IPS DF 4.7 (cell line): Measurements from ENCODE around the gene MRS2.

ENCODE experiments used
- DNase-seq: peaks from one replicate; pipeline ENCODE4 v3.0.0-alpha.2; 2013; ENCODE audit warnings: low spot score; ENCODE audit errors: extremely low read depth

The MRS2 gene

GRCh38 chr6:24428615-24429014 lies 25.9 kb downstream of the MRS2 start:
- DNase-seq = no peak

- DNase-seq = no peak
Observed at GRCh38 chr6:24429146-24429545, 26.4 kb downstream of the MRS2 start.

DNA sequence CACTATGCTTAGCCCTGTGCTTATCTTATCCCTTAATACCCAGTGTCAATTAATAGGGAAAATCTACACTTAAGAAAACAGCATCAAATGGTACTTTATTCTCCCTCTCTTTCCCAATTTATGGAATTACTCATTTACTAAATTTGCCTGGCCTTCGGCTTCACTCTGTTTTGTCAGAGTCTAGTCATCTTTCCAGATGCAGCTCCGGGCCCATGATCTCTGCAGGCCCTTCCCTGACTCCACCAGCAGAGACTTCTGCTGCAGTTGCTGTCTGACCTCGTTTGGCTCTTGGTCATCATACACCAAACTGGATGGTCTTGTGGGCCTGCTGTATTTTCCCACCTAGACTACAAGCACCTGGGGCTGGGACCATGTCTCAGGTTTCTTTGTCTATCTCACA lies 27.4 kb downstream of the MRS2 start:
- DNase-seq = no peak

DNA sequence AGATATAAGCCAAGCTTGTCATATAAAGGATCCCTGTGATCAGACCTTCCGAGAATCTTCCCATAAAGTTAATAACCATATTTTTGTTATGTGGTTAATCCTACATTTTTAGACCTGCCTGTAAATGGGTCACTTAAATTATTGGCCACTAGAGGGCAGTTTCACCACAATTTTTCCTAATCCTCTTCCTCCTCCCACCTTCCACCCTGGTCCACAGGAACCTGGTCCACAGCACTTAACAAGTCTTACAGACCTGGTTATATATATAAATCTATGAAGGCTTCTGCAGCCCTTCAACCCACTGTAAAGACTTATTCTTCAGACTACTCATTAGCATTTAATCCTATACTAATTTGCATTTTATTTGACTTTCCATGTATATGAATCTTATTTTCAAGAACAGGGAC lies 28.3 kb downstream of the MRS2 start:
- DNase-seq = no peak

GRCh38 chr6:24432611-24433010 lies 29.9 kb downstream of the MRS2 start:
- no peak for DNase-seq

DNA sequence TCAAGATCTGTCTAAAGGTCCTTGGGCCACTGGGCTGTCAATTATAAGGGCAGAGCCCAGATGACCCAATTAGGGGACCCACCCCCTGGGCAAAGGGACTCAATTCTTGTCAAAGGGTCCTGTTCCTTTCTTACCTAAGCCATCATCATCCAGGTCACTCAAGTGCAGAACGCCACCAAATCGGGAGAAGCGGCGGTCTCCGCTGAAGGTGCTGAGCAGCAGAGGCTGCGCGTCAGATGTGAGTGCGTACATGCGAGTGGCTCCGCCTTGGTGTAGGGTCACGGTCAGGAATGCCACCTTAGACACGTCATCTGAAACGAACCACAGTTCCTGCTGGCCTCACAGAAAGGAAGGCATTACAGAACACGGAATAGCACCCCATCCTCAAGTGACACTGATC lies 34.2 kb downstream of the MRS2 start:
- no peak for DNase-seq

DNA sequence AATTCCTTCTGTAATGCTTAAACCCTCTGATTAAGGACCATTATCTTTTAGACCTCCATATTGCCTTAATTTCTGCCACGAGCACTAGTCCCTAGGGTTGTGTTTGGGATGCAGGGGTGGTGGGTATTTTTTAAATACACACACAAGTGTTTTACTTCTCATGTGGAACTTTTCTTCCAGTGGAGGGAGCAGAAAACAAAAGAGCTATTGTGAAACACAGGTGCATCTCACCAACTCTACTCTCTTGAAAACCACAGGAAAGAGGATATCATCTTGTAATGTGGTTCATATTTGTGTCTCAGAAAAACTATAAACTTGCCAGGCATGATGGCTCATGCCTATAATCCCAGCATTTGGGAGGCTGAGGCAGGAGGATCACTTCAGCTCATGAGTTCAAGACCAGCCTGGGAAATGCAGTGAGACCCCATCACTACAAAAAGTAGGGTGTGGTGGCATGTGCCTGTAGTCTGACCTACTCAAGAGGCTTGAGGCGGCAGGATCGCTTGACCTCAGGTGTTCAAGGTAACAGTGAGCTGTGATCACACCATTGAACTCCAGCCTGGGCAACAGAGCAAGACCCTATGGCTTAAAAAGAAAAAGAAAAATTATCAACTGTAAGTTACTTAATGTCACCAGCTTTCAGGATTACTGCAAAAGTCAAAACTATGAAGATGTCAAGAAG lies 37.3 kb downstream of the MRS2 start:
- DNase-seq = no peak

DNA sequence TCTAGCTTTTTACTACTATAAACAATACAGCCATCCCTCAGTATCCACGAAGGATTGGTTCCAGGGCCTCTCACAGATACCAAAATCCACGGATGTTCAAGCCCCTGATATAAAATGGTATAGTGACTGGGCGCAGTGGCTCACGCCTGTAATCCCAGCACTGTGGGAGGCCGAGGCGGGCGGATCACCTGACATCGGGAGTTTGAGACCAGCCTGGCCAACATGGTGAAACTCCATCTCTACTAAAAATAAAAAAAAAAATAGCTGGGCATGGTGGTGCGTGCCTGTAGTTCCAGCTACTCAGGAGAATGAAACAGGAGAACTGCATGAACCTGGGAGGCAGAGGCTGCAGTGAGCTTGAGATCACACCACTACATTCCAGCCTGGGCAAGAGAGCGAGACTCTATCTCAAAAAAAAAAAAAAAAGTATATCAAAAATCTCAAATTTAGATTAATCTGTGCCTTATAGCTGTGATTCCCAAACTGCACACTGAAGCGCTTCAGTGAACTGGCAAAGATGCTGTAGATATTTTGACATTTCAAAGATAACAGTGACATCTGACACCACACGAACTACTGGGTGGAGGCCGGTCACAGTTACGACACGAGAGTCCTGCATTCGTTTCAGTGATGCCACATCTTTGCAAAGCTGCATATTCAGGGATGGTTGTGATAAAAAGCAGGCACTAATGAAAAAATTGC lies 38.3 kb downstream of the MRS2 start:
- no peak for DNase-seq

GRCh38 chr6:24441599-24441904 lies 38.8 kb downstream of the MRS2 start:
- no peak for DNase-seq

DNA sequence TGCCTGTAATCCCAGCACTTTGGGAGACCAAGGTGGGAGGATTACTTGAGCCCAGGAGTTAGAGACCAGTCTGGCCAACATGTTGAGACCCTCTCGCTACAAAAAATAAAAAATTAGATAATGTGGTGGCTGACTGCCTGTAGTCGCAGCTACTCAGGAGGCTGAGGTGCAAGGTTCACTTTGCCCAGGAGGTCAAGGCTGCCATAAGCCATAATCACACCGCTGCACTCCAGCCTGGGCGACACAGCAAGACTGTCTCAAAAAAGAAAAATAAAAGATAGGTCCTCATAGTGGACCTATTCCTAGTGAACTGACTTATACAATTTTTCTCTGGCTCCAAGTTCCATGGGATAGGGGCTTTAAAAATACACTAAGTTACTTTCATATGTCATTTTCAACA lies 41.9 kb downstream of the MRS2 start:
- DNase-seq = no peak

DNA sequence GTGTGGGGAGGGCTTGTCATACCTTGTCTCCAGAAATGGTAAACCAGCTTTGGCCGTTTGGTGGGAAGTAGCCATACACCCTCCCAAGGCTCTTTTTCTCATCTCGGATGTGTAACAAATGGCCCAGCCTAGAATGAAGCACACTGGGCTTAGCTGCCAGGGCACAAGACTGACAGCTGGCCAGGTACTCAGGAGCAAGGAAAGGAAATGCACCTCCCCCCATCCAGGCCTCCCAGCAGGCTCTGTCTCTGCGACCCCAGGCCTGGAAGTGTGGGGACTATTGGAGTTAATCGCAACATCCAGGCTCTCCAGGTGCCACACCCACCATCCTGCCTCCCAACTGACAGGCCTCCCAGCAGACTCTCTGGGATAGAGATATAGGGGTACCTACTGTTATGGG lies 43.0 kb downstream of the MRS2 start:
- DNase-seq = no peak

- DNase-seq = no peak
Observed at GRCh38 chr6:24446670-24447069, 43.9 kb downstream of the MRS2 start.

GRCh38 chr6:24448396-24448795 lies 45.7 kb downstream of the MRS2 start:
- no peak for DNase-seq

DNA sequence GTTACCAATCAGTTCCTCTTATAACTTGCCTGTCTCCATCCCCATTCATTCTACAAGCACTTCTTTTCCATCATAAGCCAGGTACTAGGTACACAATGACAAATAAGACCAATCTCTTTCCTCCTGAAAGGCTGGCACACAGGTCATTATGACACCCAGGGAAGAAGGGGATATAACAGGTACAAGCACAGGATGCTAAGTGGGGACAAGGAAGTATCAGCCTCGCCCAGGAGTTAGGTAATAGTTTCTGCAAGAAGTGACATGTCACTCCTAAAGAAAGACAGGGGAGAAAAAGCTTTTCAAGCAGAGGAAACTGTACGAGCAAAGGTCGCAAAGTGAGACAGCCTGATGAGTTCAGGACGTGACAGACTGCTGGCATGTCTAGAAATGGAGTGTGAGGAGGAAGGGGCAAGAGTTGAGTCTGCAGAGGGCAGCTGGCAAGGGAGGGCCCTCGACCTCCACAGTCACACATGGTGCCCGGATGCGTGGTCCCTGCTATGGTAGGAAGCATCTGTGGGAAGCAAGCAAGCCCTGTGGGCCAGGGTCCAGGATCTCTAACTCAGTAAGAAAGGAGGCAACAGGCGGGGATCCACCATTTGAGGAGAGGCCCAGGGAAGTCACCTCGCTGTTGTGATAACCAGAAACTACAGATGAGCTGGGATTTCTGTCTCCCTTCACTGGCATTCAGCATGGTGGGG lies 46.2 kb downstream of the MRS2 start:
- DNase-seq = no peak

GRCh38 chr6:24451581-24452388 lies 49.0 kb downstream of the MRS2 start:
- no peak for DNase-seq

DNA sequence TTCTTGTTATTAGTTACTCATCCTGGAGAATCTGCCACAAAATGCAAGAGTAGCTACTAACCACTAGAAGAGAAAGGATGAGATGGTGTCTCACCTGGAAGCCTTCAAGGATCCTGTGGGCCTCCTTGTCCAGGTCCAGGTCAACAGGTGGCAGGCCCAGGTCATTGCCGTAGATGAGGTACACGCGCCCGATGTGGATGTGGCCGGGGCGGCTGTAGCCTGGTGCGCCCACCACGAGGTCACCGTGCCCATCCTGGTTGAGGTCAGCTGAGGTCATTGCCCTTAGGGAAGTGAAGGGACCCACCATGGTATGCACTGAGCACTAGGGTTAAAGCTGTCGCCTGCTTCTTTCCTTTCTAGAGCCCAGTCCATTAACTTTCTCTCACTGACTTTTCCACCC lies 51.2 kb downstream of the MRS2 start:
- no peak for DNase-seq

- no peak for DNase-seq
Observed at GRCh38 chr6:24454452-24454851, 51.7 kb downstream of the MRS2 start.

DNA sequence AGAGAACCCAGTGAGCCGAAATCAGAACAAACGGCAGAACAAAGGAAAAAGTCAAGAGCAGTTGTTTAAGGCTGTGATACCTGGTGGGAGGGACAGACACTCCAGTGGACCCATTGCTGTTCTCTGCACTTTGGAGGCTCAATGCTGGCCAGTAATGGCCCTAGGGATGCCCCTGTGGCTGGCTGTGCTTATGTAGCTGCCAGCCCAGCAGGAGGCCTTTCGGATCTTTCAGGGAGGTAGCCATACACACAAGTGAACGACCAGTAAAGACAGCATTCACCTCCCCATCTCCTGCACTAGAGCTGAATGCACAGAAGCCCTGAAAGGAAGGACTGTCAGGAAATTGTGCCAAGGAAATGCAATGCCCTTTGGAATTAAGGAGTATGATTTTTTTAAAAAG lies 52.3 kb downstream of the MRS2 start:
- no peak for DNase-seq

DNA sequence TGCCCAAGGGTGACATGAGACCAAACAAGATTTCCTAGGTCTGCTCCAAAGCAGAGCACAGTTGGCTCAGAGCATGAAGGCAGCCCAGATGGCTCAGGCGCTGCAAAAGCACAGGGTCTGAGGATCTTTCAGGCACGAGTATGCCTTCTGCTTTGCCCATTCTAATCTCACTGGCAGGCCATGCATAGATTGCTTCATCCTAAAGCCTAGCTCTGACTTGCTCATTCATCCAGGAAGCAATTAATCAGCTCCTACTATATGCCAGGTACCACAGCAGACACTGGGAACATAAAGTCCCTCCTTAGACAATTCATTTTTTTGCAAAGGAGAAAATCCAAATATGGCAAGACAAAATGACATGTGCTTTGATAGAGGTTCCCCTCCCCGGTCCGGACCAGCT lies 55.4 kb downstream of the MRS2 start:
- no peak for DNase-seq

- DNase-seq = no peak
Observed at GRCh38 chr6:24458941-24459340, 56.2 kb downstream of the MRS2 start.

GRCh38 chr6:24460966-24461365 lies 58.2 kb downstream of the MRS2 start:
- DNase-seq = no peak
